ENCODE results near the gene CSRNP2.

Gene CSRNP2

GRCh38 chr12:51076236-51076930, 7.0 kb downstream of the CSRNP2 start:
- no peak for DNase-seq

DNA sequence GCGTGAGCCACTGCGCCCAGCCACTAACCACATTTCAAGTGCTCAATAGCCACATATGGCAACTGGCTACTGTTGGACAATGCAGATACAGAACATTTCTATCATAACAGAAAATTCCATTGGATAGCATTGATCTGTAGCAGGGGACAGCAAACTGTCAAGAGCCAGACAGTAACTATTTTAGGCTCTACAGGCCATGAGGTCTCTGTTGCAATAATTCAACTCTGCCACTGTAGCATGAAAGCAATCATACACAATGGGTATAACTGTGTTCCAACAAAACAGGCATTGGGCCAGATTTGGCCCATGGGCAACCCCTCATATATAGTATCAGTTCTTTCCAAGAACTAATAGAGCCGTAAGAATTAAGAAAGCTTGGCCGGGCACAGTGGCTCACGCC, 8.0 kb downstream of the CSRNP2 start:
- DNase-seq: no peak

DNA sequence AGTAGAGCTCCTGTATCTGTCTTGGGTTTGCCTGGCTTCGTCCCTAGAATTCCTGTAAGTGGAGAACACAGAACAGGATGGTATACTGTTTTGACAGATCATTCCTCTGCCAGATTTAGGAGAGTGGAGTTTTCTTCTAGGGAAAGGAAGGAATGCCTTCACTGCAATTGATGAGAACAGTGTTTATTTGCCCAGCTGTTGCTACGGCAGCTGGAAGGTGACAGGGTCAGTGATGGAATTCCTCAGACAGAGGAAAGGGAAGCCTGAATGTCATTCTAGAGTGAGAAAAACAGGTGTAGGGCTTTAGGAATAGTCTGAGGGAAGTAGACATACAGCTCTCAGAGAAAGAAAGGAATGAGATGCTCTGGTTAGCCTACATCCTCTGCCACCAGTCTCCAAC, 11.7 kb downstream of the CSRNP2 start:
- no peak for DNase-seq

DNA sequence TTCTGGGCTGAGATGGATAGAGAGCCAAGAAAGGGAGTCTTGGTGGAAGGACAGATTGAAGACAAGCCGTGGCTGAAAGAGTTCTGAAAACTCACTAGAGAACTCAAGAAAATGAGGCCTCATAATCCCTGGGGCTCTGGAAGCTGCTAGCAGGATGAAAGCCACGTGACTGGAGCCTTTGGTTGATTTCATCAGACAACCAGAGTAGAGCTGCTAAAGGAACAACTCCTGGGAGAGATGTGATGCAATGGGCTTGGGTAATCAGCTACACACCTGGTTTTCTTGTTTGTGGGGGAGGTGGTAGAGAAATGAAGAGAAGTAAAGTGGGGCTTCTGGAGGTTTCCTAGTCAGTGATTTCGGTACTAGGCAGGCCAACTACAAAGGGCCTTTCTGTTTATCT, 13.4 kb downstream of the CSRNP2 start:
- no peak for DNase-seq

DNA sequence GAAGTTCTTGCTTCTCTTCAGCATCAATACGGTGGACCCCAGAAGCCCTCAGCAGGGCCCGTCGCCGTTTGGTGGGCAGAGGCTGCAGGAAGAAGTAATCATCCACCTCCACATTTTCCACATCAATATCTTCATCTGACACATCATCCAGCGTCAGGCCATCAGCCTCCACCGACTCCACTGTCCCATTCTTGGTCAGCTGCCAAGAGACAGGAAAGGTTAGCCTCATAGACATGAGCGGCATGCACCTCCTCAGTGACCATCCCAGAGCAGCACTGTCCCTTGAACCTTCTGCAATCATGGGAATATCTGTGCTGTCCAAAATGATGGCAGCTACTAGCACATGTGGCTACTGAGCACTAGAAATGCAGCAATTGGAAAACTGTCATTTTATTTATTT, 15.6 kb downstream of the CSRNP2 start:
- no peak for DNase-seq

GRCh38 chr12:51067229-51067628, 16.2 kb downstream of the CSRNP2 start:
- DNase-seq: no peak

GRCh38 chr12:51065530-51065929, 17.9 kb downstream of the CSRNP2 start:
- no peak for DNase-seq

DNA sequence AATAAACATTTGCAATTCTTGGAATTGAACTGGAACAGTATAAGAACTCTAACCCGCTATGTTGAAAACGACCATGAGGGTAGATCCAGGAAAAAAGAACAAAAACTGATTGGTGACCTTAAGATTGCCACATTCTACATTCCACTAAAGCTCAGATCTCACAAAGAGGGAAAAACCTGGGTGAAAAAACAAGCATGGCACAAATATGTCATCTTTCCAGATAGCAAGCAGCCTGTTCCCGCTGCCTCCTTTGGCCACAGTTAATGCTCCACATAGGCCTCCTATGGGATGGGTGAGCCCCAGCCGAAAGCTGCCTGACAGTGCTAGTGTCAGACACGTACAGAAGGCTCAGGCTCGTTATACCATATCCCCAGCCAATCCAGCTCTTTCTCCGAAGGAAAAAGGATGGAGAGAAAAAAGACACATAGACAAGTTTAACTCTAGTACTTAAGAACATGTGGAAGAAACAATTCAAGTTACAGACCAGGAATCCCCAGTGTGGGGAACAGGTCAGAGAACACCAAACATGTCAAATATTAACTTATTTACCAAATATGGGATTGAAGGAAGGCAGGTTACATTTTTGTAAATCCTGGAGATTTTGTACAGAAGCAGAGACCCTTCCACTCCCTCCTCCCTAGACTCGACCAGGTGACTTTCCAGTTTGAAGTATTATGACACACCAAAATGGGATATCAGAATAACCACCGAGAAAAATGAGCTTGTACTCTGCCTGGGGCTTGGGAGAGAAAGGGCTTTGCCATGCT, 20.6 kb downstream of the CSRNP2 start:
- DNase-seq: no peak

- no peak for DNase-seq
Measured at GRCh38 chr12:51059086-51059485, 24.3 kb downstream of the CSRNP2 start.

DNA sequence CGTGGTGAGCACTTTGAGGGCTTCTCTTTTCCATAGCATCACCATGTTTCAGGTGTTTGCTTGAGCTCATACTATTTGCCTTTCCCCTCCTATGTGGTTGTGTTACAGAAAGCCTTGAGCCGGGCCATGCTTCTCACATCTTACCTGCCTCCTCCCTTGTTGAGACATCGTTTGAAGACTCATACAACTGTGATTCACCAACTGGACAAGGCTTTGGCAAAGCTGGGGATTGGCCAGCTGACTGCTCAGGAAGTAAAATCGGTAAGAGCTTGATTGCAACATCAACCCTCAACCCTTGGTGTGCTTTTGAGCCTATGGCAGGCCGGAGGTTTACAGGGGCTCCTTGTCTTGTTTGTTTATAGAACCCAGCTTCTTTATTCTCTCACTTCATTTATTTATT, 27.2 kb downstream of the CSRNP2 start:
- DNase-seq: no peak

GRCh38 chr12:51055060-51055459, 28.3 kb downstream of the CSRNP2 start:
- DNase-seq: no peak

- no peak for DNase-seq
Measured at GRCh38 chr12:51051787-51052186, 31.6 kb downstream of the CSRNP2 start.

GRCh38 chr12:51049525-51049924, 33.9 kb downstream of the CSRNP2 start:
- DNase-seq: no peak

DNA sequence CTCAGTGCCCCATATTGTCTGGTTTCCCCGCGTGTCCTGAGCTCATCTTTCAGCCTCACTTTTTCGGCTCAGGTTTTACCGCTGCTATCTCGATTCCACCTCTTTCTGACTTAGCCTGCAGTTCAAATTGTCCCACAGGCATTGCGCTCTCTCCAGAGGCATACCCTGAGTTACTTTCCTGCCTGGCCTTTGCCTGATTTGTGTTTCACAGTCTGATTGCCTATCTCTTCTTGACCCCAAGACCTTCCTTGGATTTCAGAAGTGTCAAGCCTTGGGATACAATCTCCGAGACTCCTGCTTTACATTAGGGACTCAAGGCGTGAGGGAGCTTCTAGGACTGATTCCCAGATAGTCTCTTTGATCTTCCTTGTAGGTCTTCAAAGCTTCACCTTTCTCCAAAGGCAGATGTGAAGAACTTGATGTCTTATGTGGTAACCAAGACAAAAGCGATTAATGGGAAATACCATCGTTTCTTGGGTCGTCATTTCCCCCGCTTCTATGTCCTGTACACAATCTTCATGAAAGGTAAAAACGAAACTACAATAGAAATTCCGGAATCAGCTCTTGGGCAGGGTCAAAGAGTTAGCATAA, 34.6 kb downstream of the CSRNP2 start:
- no peak for DNase-seq

DNA sequence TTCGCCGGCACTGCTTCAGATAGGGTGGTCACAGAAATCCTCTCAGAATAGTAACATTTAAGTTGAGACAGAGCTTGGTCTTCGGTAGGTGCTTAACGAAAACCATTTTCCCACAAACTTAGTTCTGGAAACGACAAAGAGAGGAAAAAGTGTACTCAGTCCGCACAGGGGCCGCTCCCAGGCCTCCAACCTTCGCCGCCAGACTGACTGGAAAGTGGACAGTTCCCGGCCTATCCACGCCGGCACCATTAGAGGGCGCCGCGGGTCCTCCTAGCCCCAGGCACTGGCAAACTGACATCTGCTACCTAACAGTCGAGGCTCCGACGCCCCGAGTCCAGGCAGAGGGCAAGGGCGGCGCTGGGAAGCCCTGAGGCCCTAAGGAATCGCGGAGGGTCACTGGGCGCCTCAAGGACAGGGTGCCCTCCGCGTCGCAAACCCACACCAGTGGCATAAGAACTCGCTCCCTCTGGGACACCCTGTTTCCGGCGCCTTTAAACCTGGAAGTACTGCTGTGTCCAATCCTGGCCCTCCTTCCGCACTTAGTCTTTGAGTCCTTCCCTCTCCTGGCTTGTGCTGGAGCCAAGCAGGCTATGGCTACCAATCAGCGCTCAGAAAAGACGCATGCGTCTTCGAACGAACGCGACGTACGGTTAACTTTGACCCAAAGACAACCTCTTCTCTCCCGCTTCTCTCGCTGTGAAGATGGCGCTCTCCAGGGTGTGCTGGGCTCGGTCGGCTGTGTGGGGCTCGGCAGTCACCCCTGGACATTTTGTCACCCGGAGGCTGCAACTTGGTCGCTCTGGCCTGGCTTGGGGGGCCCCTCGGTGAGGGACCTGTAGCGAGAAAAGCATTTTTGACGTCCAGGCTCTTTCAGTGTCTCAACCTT, 35.5 kb downstream of the CSRNP2 start, which contains the start of gene LETMD1:
LETMD1 (plus strand) TSS at position 673 of the 886 bp plus-strand sequence; CDS start at position 703, 30 bp downstream.
- DNase-seq: peak; percentile 98

GRCh38 chr12:51036279-51036678, 47.1 kb downstream of the CSRNP2 start:
- no peak for DNase-seq

GRCh38 chr12:51033457-51034089, 49.8 kb downstream of the CSRNP2 start:
- DNase-seq: no peak

DNA sequence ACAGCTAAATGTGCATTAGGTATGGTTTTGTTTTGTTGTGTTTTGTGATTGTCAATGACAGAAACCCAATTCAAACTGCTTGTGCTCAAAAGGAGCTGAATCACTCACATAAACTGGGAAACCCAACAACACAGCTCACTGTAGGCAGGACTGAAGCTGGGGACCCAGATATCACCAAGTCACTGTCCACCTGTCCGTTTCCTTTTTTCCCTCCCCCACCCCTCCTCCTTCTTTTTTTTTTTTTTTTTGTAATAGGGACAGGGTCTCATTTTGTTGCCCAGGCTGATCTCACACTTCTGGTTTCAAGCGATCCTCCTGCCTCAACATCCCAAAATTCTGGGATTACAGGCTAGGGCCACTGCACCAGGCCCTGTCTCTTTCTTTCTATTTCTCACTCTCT, 50.3 kb downstream of the CSRNP2 start:
- no peak for DNase-seq

DNA sequence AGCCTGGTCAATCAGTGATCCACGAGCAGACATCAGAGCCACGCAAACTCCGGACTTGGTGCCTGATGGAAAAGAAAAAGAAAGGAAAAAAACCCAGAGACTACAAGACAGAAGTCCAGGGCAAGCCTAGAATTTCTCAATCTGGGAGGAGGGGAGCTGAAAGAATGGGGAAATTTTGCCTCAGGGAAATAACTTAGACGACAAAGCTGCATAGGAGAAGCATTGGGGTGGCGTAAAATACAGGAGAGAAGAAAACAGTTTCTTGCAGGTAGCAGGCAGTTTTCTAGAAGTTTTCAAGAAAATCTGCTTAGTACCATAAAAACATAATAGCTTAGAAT, 54.6 kb downstream of the CSRNP2 start:
- DNase-seq: no peak

DNA sequence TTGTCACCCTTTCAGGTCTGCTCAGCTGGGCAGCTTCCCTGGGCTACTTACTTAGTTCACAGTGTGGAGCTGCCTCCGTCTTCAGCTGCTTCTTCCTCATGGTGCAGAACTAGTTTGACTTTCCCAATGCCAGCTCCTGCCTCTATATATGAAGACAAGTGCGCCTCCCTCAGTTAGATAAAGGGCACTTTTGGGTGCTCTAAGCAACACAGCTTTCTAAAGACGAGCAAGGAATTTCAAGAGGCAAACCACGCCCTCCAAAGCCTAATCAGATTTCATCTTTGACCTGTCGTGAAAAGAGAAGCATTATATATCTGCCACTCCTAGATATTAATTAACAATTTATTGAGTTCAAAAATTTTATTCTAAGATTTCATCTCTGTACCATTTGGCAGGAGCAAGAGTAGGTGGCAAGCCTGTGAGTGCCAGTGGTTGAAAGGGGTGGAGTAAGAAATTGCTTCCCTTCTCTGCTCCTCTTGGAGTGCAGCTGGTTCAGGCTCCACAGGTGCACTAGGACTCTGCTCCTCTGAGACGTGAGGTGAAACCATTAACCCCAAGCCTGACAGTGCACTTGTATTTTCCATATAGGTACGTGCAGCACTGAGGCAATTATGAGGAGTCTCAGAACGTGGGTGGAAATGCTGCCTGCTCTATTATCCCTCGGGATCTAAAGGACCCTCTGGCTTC, 55.1 kb downstream of the CSRNP2 start:
- peak; percentile 68 for DNase-seq

DNA sequence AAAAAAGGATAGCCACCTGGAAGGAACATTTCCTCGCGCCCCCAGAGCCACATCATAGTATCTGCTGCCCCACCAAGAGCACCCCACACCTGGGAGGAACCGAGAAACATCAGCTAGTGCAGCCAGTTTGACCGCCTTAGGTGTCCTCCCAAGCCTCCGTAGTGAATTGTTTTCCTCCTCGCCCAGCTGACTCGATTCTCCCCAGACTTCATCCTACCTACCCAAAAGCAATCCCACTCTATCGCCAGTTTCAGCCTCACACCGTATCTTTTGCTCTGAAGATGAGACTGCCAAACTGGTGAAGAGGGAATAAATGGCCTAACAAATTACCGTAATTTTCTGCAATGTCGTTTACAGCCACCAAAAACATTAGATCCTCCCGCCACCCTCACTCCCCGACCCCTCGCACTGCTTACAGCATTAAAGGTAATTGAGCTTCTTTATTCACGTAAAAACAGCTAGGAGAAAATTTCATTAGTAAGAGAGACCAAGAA, 56.0 kb downstream of the CSRNP2 start:
- DNase-seq: no peak
